A549 (cell line): ENCODE measurements around the gene PDLIM5.

ENCODE experiments used
- CTCF ChIP-seq: fragments of >200 bp; sonication (Bioruptor Twin); formaldehyde crosslinking; IDR thresholded peaks from 3 replicates; pipeline ENCODE4 v1.5.1; 2016
- EP300 ChIP-seq, 2 experiments: fragments of >200 bp; sonication (Bioruptor Twin); formaldehyde crosslinking; IDR thresholded peaks; 2 replicates in 1 of 2; 3 replicates in 1 of 2; pipeline ENCODE4 v1.6.1; 2016 to 2017
- HOXA7 ChIP-seq: fragments of 250-450 bp; sonication (Bioruptor Pico); IDR thresholded peaks from 2 replicates; pipeline ENCODE4 v1.5.0; 2020; ENCODE audit warnings: mild to moderate bottlenecking, moderate library complexity
- JUN ChIP-seq, 2 experiments: fragments of >200 bp; sonication (Bioruptor Twin); formaldehyde crosslinking; IDR thresholded peaks; 2 replicates in 1 of 2; 3 replicates in 1 of 2; pipeline ENCODE4 v1.6.1; 2016 to 2017
- KDM1A ChIP-seq: fragments of 200-600 bp; sonication (generic); IDR thresholded peaks from 2 replicates; pipeline ENCODE4 v1.6.1; 2016; ENCODE audit warnings: low read depth, mild to moderate bottlenecking
- MAX ChIP-seq: IDR thresholded peaks from 2 replicates; pipeline ENCODE4 v1.6.1; 2012
- NFE2L2 ChIP-seq: fragments of 150-350 bp; conservative IDR thresholded peaks from 2 replicates; pipeline ENCODE4 v1.6.1; 2014; ENCODE audit warnings: low read length
- POLR2A ChIP-seq: IDR thresholded peaks from 2 replicates; pipeline ENCODE4 v1.6.1; 2012; ENCODE audit warnings: mild to moderate bottlenecking, low read length
- RAD21 ChIP-seq, 2 experiments: fragments of >200 bp in 1 of 2; sonication (Bioruptor Twin) in 1 of 2; formaldehyde crosslinking in 1 of 2; IDR thresholded peaks in 1 of 2; conservative IDR thresholded peaks in 1 of 2; 2 replicates in 1 of 2; 3 replicates in 1 of 2; pipeline ENCODE4 v1.6.1; 2012 to 2018; ENCODE audit warnings: inconsistent platforms in 1 of 2

GRCh38 chr4:94715726-94716125, 264.0 kb downstream of the PDLIM5 start:
- no peak for TF ChIP-seq CTCF
- TF ChIP-seq POLR2A: no peak
- TF ChIP-seq HOXA7 (CRISPR knock-in tag): no peak
- no peak for TF ChIP-seq EP300 (IDR thresholded peaks at IDR 0.05)
- no peak for TF ChIP-seq RAD21 (conservative IDR thresholded peaks at IDR 0.05 in 1 of 2, IDR thresholded peaks at IDR 0.05 in 1 of 2)
- TF ChIP-seq MAX: no peak
- no peak for TF ChIP-seq JUN (IDR thresholded peaks at IDR 0.05)
- TF ChIP-seq KDM1A: no peak
- no peak for TF ChIP-seq NFE2L2
